Endodermal cell (in vitro differentiated cells): ENCODE results near the gene TIGD1. TPM values are rescaled to one million over a fixed set of nuclear protein-coding genes. Genes with fewer than 3 reads are reported as not detected.

Experiments
- DNase-seq: peaks from one replicate; pipeline ENCODE4 v3.0.0-alpha.2; 2017
- H3K27ac ChIP-seq: 2 replicates; pipeline ENCODE4 v1.5.1; 2013; ENCODE audit warnings: mild to moderate bottlenecking, low read depth, low read length, moderate library complexity
- H3K27me3 ChIP-seq: 2 replicates; pipeline ENCODE4 v1.6.1; 2013; ENCODE audit warnings: mild to moderate bottlenecking, low read length, moderate library complexity; ENCODE audit not compliant: insufficient read depth, control insufficient read depth, poor library complexity, severe bottlenecking
- H3K36me3 ChIP-seq: 2 replicates; pipeline ENCODE4 v1.7.0; 2013; ENCODE audit warnings: mild to moderate bottlenecking, low read length, moderate library complexity; ENCODE audit not compliant: control insufficient read depth, insufficient read depth
- H3K4me1 ChIP-seq: one replicate; pipeline ENCODE4 v1.7.0; 2013; ENCODE audit warnings: low read length; ENCODE audit not compliant: control insufficient read depth, insufficient read depth
- H3K4me3 ChIP-seq: 2 replicates; pipeline ENCODE4 v1.5.1; 2013; ENCODE audit warnings: mild to moderate bottlenecking, low read length, moderate library complexity
- H3K9ac ChIP-seq: 2 replicates; pipeline ENCODE4 v1.6.1; 2013; ENCODE audit warnings: mild to moderate bottlenecking, low read length, moderate library complexity; ENCODE audit not compliant: poor library complexity, severe bottlenecking; ENCODE audit errors: extremely low read depth
- H3K9me3 ChIP-seq: 2 replicates; pipeline ENCODE4 v1.6.1; 2013; ENCODE audit warnings: mild to moderate bottlenecking, low read length, moderate library complexity; ENCODE audit not compliant: control insufficient read depth
- H3K27ac Mint-ChIP-seq: 2 replicates; pipeline ENCODE4 v1.8.0; 2020; ENCODE audit warnings: mixed read lengths
- H3K27me3 Mint-ChIP-seq: 2 replicates; pipeline ENCODE4 v1.8.0; 2021; ENCODE audit warnings: mild to moderate bottlenecking, mixed read lengths; ENCODE audit not compliant: insufficient read depth
- H3K36me3 Mint-ChIP-seq: 2 replicates; pipeline ENCODE4 v1.8.0; 2020; ENCODE audit warnings: low read depth, mixed read lengths
- H3K4me1 Mint-ChIP-seq: 2 replicates; pipeline ENCODE4 v1.8.0; 2020; ENCODE audit warnings: mixed read lengths
- H3K4me3 Mint-ChIP-seq: 2 replicates; pipeline ENCODE4 v1.8.0; 2020; ENCODE audit warnings: mild to moderate bottlenecking, moderate library complexity, mixed read lengths
- H3K9me3 Mint-ChIP-seq: 2 replicates; pipeline ENCODE4 v1.8.0; 2020; ENCODE audit warnings: mild to moderate bottlenecking, mixed read lengths
- WGBS, 2 experiments: methylation state at CpG; one replicate each; pipeline versions ENCODE4 v1.1.5 to v1.1.7; 2013; ENCODE audit warnings: missing lambda C conversion rate in 2 of 2, mixed read lengths in 1 of 2; ENCODE audit not compliant: insufficient coverage in 1 of 2, insufficient read length in 1 of 2; 5-methylcytosine and 5-hydroxymethylcytosine counted together
- total RNA-seq, 2 donors: library from RNA; stranded (reverse); fragmentation: NEBNext Ultra II Directional in 1 of 2; extraction: Animal tissue kit (Norgen Biotek cat#: 25700) in 1 of 2; gene quantifications; 2 replicates in 1 of 2; 3 replicates in 1 of 2; pipeline ENCODE4 v1.2.1, GENCODE V29; 2021
- TF ChIP-seq, protein P1 (sequence below): fragments of 200-600 bp; sonication (generic); conservative IDR thresholded peaks from 2 replicates; pipeline ENCODE4 v1.5.0; 2021; ENCODE audit warnings: antibody characterized with exemption, mild to moderate bottlenecking

TIGD1 gene
- total RNA-seq, 2 donors from 2014 or later, result 6.5 to 6.7 TPM

DNA sequence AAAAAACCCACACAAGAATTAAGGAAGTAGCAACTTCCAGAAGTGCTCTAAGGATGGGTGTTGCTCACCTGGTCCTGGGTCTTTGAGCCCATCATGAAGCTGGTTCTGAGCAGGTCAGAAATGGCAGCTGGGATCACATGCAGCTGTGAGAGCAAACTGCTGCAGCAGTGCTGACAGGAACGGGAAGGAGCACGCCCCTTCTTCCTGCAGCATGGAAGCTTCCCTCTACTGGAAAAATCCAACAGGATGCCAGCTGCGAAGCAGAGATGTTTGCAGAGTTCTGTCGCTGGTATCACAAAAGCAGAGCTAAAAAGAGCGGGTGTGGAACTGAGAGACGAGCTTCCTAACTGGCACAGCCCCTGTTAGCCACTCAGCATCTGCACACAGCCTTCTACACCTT is 33.9 kb upstream of the TIGD1 start:
- TF ChIP-seq, protein P1, sequence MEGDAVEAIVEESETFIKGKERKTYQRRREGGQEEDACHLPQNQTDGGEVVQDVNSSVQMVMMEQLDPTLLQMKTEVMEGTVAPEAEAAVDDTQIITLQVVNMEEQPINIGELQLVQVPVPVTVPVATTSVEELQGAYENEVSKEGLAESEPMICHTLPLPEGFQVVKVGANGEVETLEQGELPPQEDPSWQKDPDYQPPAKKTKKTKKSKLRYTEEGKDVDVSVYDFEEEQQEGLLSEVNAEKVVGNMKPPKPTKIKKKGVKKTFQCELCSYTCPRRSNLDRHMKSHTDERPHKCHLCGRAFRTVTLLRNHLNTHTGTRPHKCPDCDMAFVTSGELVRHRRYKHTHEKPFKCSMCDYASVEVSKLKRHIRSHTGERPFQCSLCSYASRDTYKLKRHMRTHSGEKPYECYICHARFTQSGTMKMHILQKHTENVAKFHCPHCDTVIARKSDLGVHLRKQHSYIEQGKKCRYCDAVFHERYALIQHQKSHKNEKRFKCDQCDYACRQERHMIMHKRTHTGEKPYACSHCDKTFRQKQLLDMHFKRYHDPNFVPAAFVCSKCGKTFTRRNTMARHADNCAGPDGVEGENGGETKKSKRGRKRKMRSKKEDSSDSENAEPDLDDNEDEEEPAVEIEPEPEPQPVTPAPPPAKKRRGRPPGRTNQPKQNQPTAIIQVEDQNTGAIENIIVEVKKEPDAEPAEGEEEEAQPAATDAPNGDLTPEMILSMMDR, result no peak
- H3K4me1 Mint-ChIP-seq, result no peaks in the 10 kb centered on the region
- H3K4me3 Mint-ChIP-seq, result no peak overlapping the region
- no peak overlapping the region for H3K4me3 ChIP-seq
- H3K27me3 Mint-ChIP-seq, result no peaks in the 10 kb centered on the region
- no peaks in the 10 kb centered on the region for H3K27me3 ChIP-seq
- WGBS, 2 experiments, result 92 to 94% methylated on average over 3 to 6 of the region's 6 CpGs
- peaks cover 25% of the 10 kb centered on the region for H3K36me3 ChIP-seq
- H3K27ac ChIP-seq, result no peak overlapping the region
- no peaks in the 10 kb centered on the region for H3K4me1 ChIP-seq
- peaks cover 38% of the 10 kb centered on the region for H3K36me3 Mint-ChIP-seq
- H3K9ac ChIP-seq, result no peak overlapping the region
- no peaks in the 10 kb centered on the region for H3K9me3 Mint-ChIP-seq
- H3K9me3 ChIP-seq, result no peaks in the 10 kb centered on the region
- no peak overlapping the region for H3K27ac Mint-ChIP-seq
- DNase-seq, result no peak

DNA sequence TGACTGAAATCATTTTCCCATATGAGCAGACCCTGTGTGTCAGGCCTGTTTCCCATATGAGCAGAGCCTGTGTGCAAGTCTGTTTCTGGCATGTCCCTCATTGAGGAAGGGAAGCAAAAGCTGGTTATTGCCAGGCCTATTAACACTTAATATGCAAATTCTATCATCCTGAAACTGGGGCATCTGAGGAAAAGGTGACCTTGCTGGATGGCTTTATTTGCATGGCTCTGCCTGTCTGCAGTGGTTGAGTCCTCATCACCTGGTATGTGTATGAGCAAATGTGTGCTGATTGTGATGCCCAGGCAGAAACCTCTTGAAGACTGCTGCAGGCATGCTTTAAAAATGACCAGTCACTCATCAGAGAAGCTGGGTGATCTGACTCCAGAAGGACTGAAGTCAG is 31.4 kb upstream of the TIGD1 start:
- no peak overlapping the region for H3K9ac ChIP-seq
- TF ChIP-seq, protein P1, result no peak
- peaks cover 50% of the 10 kb centered on the region for H3K36me3 Mint-ChIP-seq
- peaks cover 47% of the 10 kb centered on the region for H3K36me3 ChIP-seq
- H3K9me3 Mint-ChIP-seq, result no peaks in the 10 kb centered on the region
- H3K4me1 Mint-ChIP-seq, result no peaks in the 10 kb centered on the region
- no peaks in the 10 kb centered on the region for H3K27me3 Mint-ChIP-seq
- no peak overlapping the region for H3K4me3 ChIP-seq
- no peak for DNase-seq
- H3K4me3 Mint-ChIP-seq, result no peak overlapping the region
- H3K9me3 ChIP-seq, result no peaks in the 10 kb centered on the region
- H3K27ac ChIP-seq, result no peak overlapping the region
- no peak overlapping the region for H3K27ac Mint-ChIP-seq
- H3K27me3 ChIP-seq, result no peaks in the 10 kb centered on the region
- no peaks in the 10 kb centered on the region for H3K4me1 ChIP-seq

DNA sequence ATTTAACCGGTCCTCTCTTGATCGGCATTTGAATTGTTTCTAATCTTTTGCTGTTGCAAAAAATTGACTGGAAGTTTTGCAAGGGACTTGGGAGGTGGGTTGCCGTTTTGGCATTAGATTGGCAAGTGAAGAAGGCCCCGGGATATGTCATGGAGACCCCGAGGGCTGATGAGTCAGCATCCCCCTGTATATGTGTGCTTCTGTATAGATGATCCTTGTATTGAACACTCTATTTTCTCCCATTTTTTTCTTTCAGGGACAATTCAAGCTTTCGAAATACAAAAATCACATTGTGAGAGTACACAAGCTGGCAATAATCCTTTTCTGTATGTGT is 30.3 kb upstream of the TIGD1 start:
- Histone ChIP-seq H3K9ac (no peak overlapping the region), H3K4me1 (no peaks in the 10 kb centered on the region), H3K4me3 (no peak overlapping the region), H3K36me3 (peaks cover 48% of the 10 kb centered on the region), H3K27me3 (no peaks in the 10 kb centered on the region), H3K9me3 (no peaks in the 10 kb centered on the region), H3K27ac (no peak overlapping the region)
- H3K4me3 Mint-ChIP-seq, result no peak overlapping the region
- no peaks in the 10 kb centered on the region for H3K9me3 Mint-ChIP-seq
- no peaks in the 10 kb centered on the region for H3K4me1 Mint-ChIP-seq
- WGBS, 2 experiments, result 96% methylated on average over 4 to 6 of the region's 6 CpGs
- H3K27me3 Mint-ChIP-seq, result no peaks in the 10 kb centered on the region
- peaks cover 54% of the 10 kb centered on the region for H3K36me3 Mint-ChIP-seq
- DNase-seq, result no peak
- TF ChIP-seq, protein P1, result no peak
- no peak overlapping the region for H3K27ac Mint-ChIP-seq
